Stimulated activated CD4-positive, alpha-beta T cell treated with anti-CD3 and anti-CD28 coated beads, TNF-alpha, amount 100 ng/mL, for 24 hours (primary cell): ENCODE data around the gene KANSL2.

Experiments
- DNase-seq, 3 experiments: peaks; one replicate each; pipeline ENCODE4 v3.0.0-alpha.2; 2020; ENCODE audit warnings: low read depth in 3 of 3

Gene KANSL2

DNA sequence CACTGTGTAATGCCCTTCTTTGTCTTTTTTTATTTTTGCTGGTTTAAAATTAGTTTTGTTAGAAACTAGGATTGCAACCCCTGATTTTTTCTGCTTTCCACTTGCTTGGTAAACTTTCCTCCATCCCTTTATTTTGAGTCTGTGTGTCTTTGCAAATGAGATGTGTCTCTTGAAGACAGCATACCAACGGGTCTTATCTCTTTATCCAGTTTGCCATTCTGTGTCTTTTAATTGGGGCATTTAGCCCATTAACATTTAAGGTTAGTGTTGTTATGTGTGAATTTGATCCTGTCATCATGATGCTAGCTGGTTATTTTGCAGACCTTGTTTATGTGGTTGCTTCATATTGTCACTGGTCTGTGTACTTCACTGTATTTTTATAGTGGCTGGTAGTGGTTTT is 68.7 kb downstream of the KANSL2 start:
- no peak for DNase-seq
